Activated CD8-positive, alpha-beta T cell treated with anti-CD3 and anti-CD28 coated beads for 36 hours (primary cell): ENCODE data around the gene UFC1. TPM values are rescaled to one million over a fixed set of nuclear protein-coding genes. Genes with fewer than 3 reads are reported as not detected.
A peak's percentile ranks its signal among the peaks of the same experiment; 100 is the strongest.

ENCODE experiments used
- ATAC-seq: fragments of 200-7000 bp; cut with Tn5 transposase; one replicate; pipeline ENCODE4 v1.10.0; 2021; ENCODE audit warnings: mild to moderate bottlenecking, moderate library complexity
- CTCF ChIA-PET: fragments of 350-600 bp; sonication (Branson Sonifier 250); formaldehyde crosslinking; loops from one replicate; lab custom pipeline; 2021; ENCODE audit warnings: antibody characterized with exemption; lab: Charles Lee
- POLR2A ChIA-PET: fragments of 350-600 bp; sonication (Branson Sonifier 250); formaldehyde crosslinking; loops from one replicate; lab custom pipeline; 2021; ENCODE audit warnings: antibody characterized with exemption; lab: Charles Lee
- DNase-seq: peaks from one replicate; pipeline ENCODE4 v3.0.0-alpha.2; 2020
- H3K27ac Mint-ChIP-seq: one replicate; pipeline ENCODE4 v1.8.0; 2021; ENCODE audit warnings: mild to moderate bottlenecking, mixed read lengths
- H3K27me3 Mint-ChIP-seq: one replicate; pipeline ENCODE4 v1.8.0; 2021; ENCODE audit warnings: mixed read lengths
- H3K36me3 Mint-ChIP-seq: one replicate; pipeline ENCODE4 v1.8.0; 2021; ENCODE audit warnings: low read depth, mixed read lengths
- H3K4me1 Mint-ChIP-seq: one replicate; pipeline ENCODE4 v1.8.0; 2021; ENCODE audit warnings: low read depth, mixed read lengths
- H3K4me3 Mint-ChIP-seq: one replicate; pipeline ENCODE4 v1.8.0; 2021; ENCODE audit warnings: mild to moderate bottlenecking, moderate library complexity, mixed read lengths
- H3K9me3 Mint-ChIP-seq: one replicate; pipeline ENCODE4 v1.8.0; 2021; ENCODE audit warnings: mixed read lengths
- CTCF ChIP-seq: fragments of 200-600 bp; IDR thresholded peaks from one replicate; pipeline ENCODE4 v1.8.0; 2022; ENCODE audit warnings: antibody characterized with exemption, mild to moderate bottlenecking
- intact Hi-C: fragments of 100-400 bp; cut with micrococcal nuclease; formaldehyde crosslinking; loops from one replicate; pipeline ENCODE4 v1.10.0; 2022
- total RNA-seq, 2 experiments: library from RNA; stranded (reverse); gene quantifications; one replicate each; pipeline ENCODE4 v1.2.3, GENCODE V29; 2021

The UFC1 gene
- total RNA-seq, 2 experiments from 2014 or later, result 81.2 to 84.1 TPM

GRCh38 chr1:161139766-161140165 is 14.0 kb upstream of the UFC1 start:
- peak; percentile 74 for TF ChIP-seq CTCF
- Mint-ChIP-seq H3K4me3 (no peak overlapping the region), H3K9me3 (no peaks in the 10 kb centered on the region), H3K36me3 (peaks cover 5% of the 10 kb centered on the region), H3K27me3 (no peaks in the 10 kb centered on the region), H3K4me1 (peaks cover 6% of the 10 kb centered on the region), H3K27ac (no peak overlapping the region)
- ATAC-seq (no peak), DNase-seq (peak; percentile 65)
- intact Hi-C loops, result no loop called here
- ChIA-PET CTCF (interaction anchor here (0.8 to 2.5 kb wide), 16 partner anchors 11 to 188 kb away, joined by 3 to 16 read pairs (median 3); partner anchors contain the start of genes KLHDC9, NIT1, PFDN2 and PPOX), POLR2A (interaction anchor here (3.3 kb wide), 1 partner anchor 22 kb away, joined by 11 read pairs; the partner anchor contains the start of genes NIT1 and PFDN2)

- intact Hi-C loops, result no loop called here
Observed at GRCh38 chr1:161140755-161141400, 12.9 kb upstream of the UFC1 start.

GRCh38 chr1:161145832-161146231 is 7.9 kb upstream of the UFC1 start:
- no peak overlapping the region for H3K4me3 Mint-ChIP-seq
- POLR2A ChIA-PET, result no interaction called here
- no peaks in the 10 kb centered on the region for H3K4me1 Mint-ChIP-seq
- DNase-seq (no peak), ATAC-seq (no peak)
- no peak overlapping the region for H3K27ac Mint-ChIP-seq
- no peaks in the 10 kb centered on the region for H3K27me3 Mint-ChIP-seq
- CTCF ChIA-PET, result interaction anchor here (0.8 kb wide), 3 partner anchors 20 to 148 kb away, joined by 3 read pairs; partner anchors contain the start of gene PPOX
- H3K36me3 Mint-ChIP-seq, result no peaks in the 10 kb centered on the region
- intact Hi-C loops, result no loop called here
- no peak for TF ChIP-seq CTCF
- no peaks in the 10 kb centered on the region for H3K9me3 Mint-ChIP-seq

More at GRCh38 chr1:161140755-161141400, 12.9 kb upstream of the UFC1 start:
- no peak for ATAC-seq
- no peak for TF ChIP-seq CTCF
- H3K4me3 Mint-ChIP-seq, result no peak overlapping the region
- H3K9me3 Mint-ChIP-seq, result no peaks in the 10 kb centered on the region
- peaks cover 4% of the 10 kb centered on the region for H3K36me3 Mint-ChIP-seq
- POLR2A ChIA-PET, result interaction anchor here (0.8 to 3.3 kb wide), 5 partner anchors 8 to 44 kb away, joined by 3 to 11 read pairs (median 4); partner anchors contain the start of genes NIT1, PFDN2 and UFC1
- CTCF ChIA-PET, result interaction anchor here (0.7 to 2.4 kb wide), 17 partner anchors 8 to 306 kb away, joined by 3 to 13 read pairs (median 4); partner anchors contain the start of genes ARHGAP30, KLHDC9, NIT1 and PFDN2
- no peaks in the 10 kb centered on the region for H3K27me3 Mint-ChIP-seq
- DNase-seq, result no peak
- H3K4me1 Mint-ChIP-seq, result peaks cover 2% of the 10 kb centered on the region
- H3K27ac Mint-ChIP-seq, result no peak overlapping the region

GRCh38 chr1:161153176-161153575 is 602 bp upstream of the UFC1 start:
- Mint-ChIP-seq H3K36me3 (peaks cover 11% of the 10 kb centered on the region), H3K4me1 (peaks cover 13% of the 10 kb centered on the region)
- ATAC-seq, result peak; percentile 7

More at GRCh38 chr1:161153176-161153575, 602 bp upstream of the UFC1 start:
- H3K4me3 Mint-ChIP-seq, result peak overlapping the region; percentile 95
- H3K27me3 Mint-ChIP-seq, result no peaks in the 10 kb centered on the region
- POLR2A ChIA-PET, result interaction anchor here (0.6 to 4.1 kb wide), 18 partner anchors 12 to 180 kb away, joined by 3 to 34 read pairs (median 4); partner anchors contain the start of genes ARHGAP30, B4GALT3, DEDD and PPOX
- no peak for TF ChIP-seq CTCF
- no peaks in the 10 kb centered on the region for H3K9me3 Mint-ChIP-seq
- intact Hi-C loops, result no loop called here
- H3K27ac Mint-ChIP-seq, result peak overlapping the region; percentile 99
- CTCF ChIA-PET, result interaction anchor here (0.7 to 5.5 kb wide), 4 partner anchors 12 to 316 kb away, joined by 3 to 50 read pairs (median 3); partner anchors contain the start of genes PPOX and TOMM40L
- no peak for DNase-seq
